PC-3 (cell line): ENCODE measurements around the gene ARMC8. TPM values are rescaled to one million over a fixed set of nuclear protein-coding genes. Genes with fewer than 3 reads are reported as not detected.

Experiments
- ATAC-seq: fragments of 200-7000 bp; cut with Tn5 transposase; 2 replicates; pipeline ENCODE4 v1.9.1; 2020; ENCODE audit warnings: mild to moderate bottlenecking, moderate library complexity
- BruUV-seq: library from RNA; stranded (reverse); fragments of 400-500 nt; replicated peaks from 2 replicates; lab custom pipeline; 2021; lab: Mats Ljungman, UMichigan
- CTCF ChIA-PET: fragments of 300-600 bp; sonication (Branson Sonifier 250); formaldehyde crosslinking; loops from one replicate; lab custom pipeline; 2022; ENCODE audit warnings: antibody characterized with exemption; lab: Charles Lee
- POLR2A ChIA-PET: fragments of 300-600 bp; sonication (Branson Sonifier 250); formaldehyde crosslinking; loops from one replicate; lab custom pipeline; 2022; ENCODE audit warnings: antibody characterized with exemption; ENCODE audit not compliant: unreplicated experiment; lab: Charles Lee
- DNase-seq: peaks from one replicate; pipeline ENCODE4 v3.0.0-alpha.2; 2015
- H2AFZ ChIP-seq: fragments of 300-600 bp; sonication (generic); 2 replicates; pipeline ENCODE4 v1.6.0; 2016; ENCODE audit warnings: antibody characterized with exemption, low read length
- H3F3A ChIP-seq: fragments of 300-600 bp; sonication (generic); one replicate; pipeline ENCODE4 v1.6.0; 2017; ENCODE audit warnings: antibody characterized with exemption, low read length, control low read depth, mild to moderate bottlenecking; ENCODE audit not compliant: unreplicated experiment
- H3K27ac ChIP-seq: fragments of 300-600 bp; sonication (generic); 2 replicates; pipeline ENCODE4 v1.5.1; 2016; ENCODE audit warnings: mild to moderate bottlenecking, low read length
- H3K27me3 ChIP-seq: fragments of 300-600 bp; sonication (generic); 2 replicates; pipeline ENCODE4 v1.6.1; 2016; ENCODE audit warnings: low read length, mixed read lengths
- H3K36me3 ChIP-seq: fragments of 300-600 bp; sonication (generic); 2 replicates; pipeline ENCODE4 v1.6.1; 2016; ENCODE audit warnings: low read depth, mixed run types, low read length, mixed read lengths
- H3K4me1 ChIP-seq: fragments of 300-600 bp; sonication (generic); 2 replicates; pipeline ENCODE4 v1.5.1; 2016; ENCODE audit warnings: low read length; ENCODE audit not compliant: insufficient read depth
- H3K4me2 ChIP-seq: fragments of 300-600 bp; sonication (generic); 2 replicates; pipeline ENCODE4 v1.6.0; 2016; ENCODE audit warnings: low read length
- H3K4me3 ChIP-seq: fragments of 300-600 bp; sonication (generic); 2 replicates; pipeline ENCODE4 v1.5.1; 2016; ENCODE audit warnings: mild to moderate bottlenecking, low read length, mixed read lengths
- H3K79me2 ChIP-seq: fragments of 300-600 bp; sonication (generic); 2 replicates; pipeline ENCODE4 v1.6.1; 2017; ENCODE audit warnings: low read length, mixed read lengths
- H3K9ac ChIP-seq: fragments of 300-600 bp; sonication (generic); 2 replicates; pipeline ENCODE4 v1.6.0; 2016; ENCODE audit warnings: mild to moderate bottlenecking, low read length
- H3K9me2 ChIP-seq: fragments of 300-600 bp; sonication (generic); replicated peaks from 2 replicates; pipeline ENCODE4 v1.6.1; 2016; ENCODE audit warnings: mixed run types, low read length, mixed read lengths
- H3K9me3 ChIP-seq: fragments of 300-600 bp; sonication (generic); 2 replicates; pipeline ENCODE4 v1.6.1; 2016; ENCODE audit warnings: low read length, mixed read lengths
- H4K20me1 ChIP-seq: fragments of 300-600 bp; sonication (generic); 2 replicates; pipeline ENCODE4 v1.6.1; 2016; ENCODE audit warnings: low read length, mixed read lengths
- CTCF ChIP-seq: fragments of 300-600 bp; sonication (generic); conservative IDR thresholded peaks from 2 replicates; pipeline ENCODE4 v1.5.1; 2017; ENCODE audit warnings: antibody characterized with exemption, low read depth, mild to moderate bottlenecking, low read length
- EZH2 ChIP-seq: fragments of 300-600 bp; sonication (generic); IDR thresholded peaks from one replicate; pipeline ENCODE4 v1.6.1; 2017; ENCODE audit warnings: antibody characterized with exemption, mild to moderate bottlenecking, low read length; ENCODE audit not compliant: unreplicated experiment
- EZH2phosphoT487 ChIP-seq: fragments of 300-600 bp; sonication (generic); IDR thresholded peaks from 2 replicates; pipeline ENCODE4 v1.6.1; 2018; ENCODE audit warnings: mild to moderate bottlenecking, antibody characterized with exemption, low read length, borderline replicate concordance
- intact Hi-C: fragments of 100-400 bp; cut with micrococcal nuclease; formaldehyde crosslinking; loops from 2 replicates; pipeline ENCODE4 v1.9.0; 2023
- total RNA-seq: library from RNA; depleted of rRNA; stranded (reverse); fragments of >200 nt; gene quantifications from 2 replicates; pipeline ENCODE4 v1.2.3, GENCODE V29; 2014

Gene ARMC8
- total RNA-seq, 1 experiment from 2014 or later: 21.1 TPM

GRCh38 chr3:138281561-138281960 lies 94.5 kb downstream of the ARMC8 start:
- H3K4me2 ChIP-seq: no peak overlapping the region
- H3K27ac ChIP-seq: no peak overlapping the region
- H3K79me2 ChIP-seq: no peaks in the 10 kb centered on the region
- intact Hi-C loops: no loop called here
- no peaks in the 10 kb centered on the region for H3K9me2 ChIP-seq
- ChIA-PET POLR2A (no interaction called here), CTCF (no interaction called here)
- no peaks in the 10 kb centered on the region for H3K36me3 ChIP-seq
- TF ChIP-seq CTCF: no peak
- no peak for TF ChIP-seq EZH2
- TF ChIP-seq EZH2phosphoT487: no peak
- H2AFZ ChIP-seq: no peak overlapping the region
- BruUV-seq: no TSS peak
- H3K4me1 ChIP-seq: no peaks in the 10 kb centered on the region
- no peaks in the 10 kb centered on the region for H3K27me3 ChIP-seq
- no peak overlapping the region for H3K4me3 ChIP-seq
- H3K9ac ChIP-seq: no peak overlapping the region
- no peak for ATAC-seq
- H3K9me3 ChIP-seq: no peaks in the 10 kb centered on the region
- DNase-seq: no peak
- no peaks in the 10 kb centered on the region for H4K20me1 ChIP-seq
- no peaks in the 10 kb centered on the region for H3F3A ChIP-seq

- H4K20me1 ChIP-seq: no peaks in the 10 kb centered on the region
- no peaks in the 10 kb centered on the region for H3K79me2 ChIP-seq
- DNase-seq: no peak
- TF ChIP-seq EZH2phosphoT487 (no peak), EZH2 (no peak), CTCF (no peak)
- ChIA-PET POLR2A (no interaction called here), CTCF (no interaction called here)
- no peaks in the 10 kb centered on the region for H3K9me3 ChIP-seq
- no peaks in the 10 kb centered on the region for H3K36me3 ChIP-seq
- no TSS peak for BruUV-seq
- intact Hi-C loops: no loop called here
- no peaks in the 10 kb centered on the region for H3F3A ChIP-seq
- H3K4me2 ChIP-seq: no peak overlapping the region
- ATAC-seq: no peak
- H3K4me3 ChIP-seq: no peak overlapping the region
- no peak overlapping the region for H3K27ac ChIP-seq
- no peak overlapping the region for H3K9ac ChIP-seq
- no peaks in the 10 kb centered on the region for H3K27me3 ChIP-seq
- no peak overlapping the region for H2AFZ ChIP-seq
- H3K9me2 ChIP-seq: no peaks in the 10 kb centered on the region
- no peaks in the 10 kb centered on the region for H3K4me1 ChIP-seq
These were observed 95.7 kb downstream of the ARMC8 start for GRCh38 chr3:138282836-138283235.

- Histone ChIP-seq H3F3A (no peaks in the 10 kb centered on the region), H3K9me3 (no peaks in the 10 kb centered on the region), H2AFZ (no peak overlapping the region), H3K4me2 (no peak overlapping the region), H3K27ac (no peak overlapping the region), H3K4me1 (no peaks in the 10 kb centered on the region), H3K27me3 (no peaks in the 10 kb centered on the region), H3K9me2 (no peaks in the 10 kb centered on the region), H3K79me2 (no peaks in the 10 kb centered on the region), H4K20me1 (no peaks in the 10 kb centered on the region), H3K9ac (no peak overlapping the region), H3K36me3 (no peaks in the 10 kb centered on the region; the same call in 1 of the 2 replicates), H3K4me3 (no peak overlapping the region)
- no peak for DNase-seq
- CTCF ChIA-PET: no interaction called here
- no TSS peak for BruUV-seq
- POLR2A ChIA-PET: no interaction called here
- ATAC-seq: no peak
- TF ChIP-seq EZH2phosphoT487 (no peak), CTCF (no peak)
- intact Hi-C loops: no loop called here
These were observed 97.0 kb downstream of the ARMC8 start for GRCh38 chr3:138284079-138284478.
